Transverse colon (tissue), 4 donors: ENCODE measurements around the gene MIF4GD. TPM values are rescaled to one million over a fixed set of nuclear protein-coding genes. Genes with fewer than 3 reads are reported as not detected.
"Not testable (repeated sequence)": the region's sequence is repeated elsewhere in the genome, so short reads cannot be mapped to it uniquely, and the experiment has no call there.

Experiments used
- DNase-seq: peaks from one replicate; pipeline ENCODE4 v3.0.0-alpha.2; 2019
- H3K27ac ChIP-seq, 4 donors: fragments of 200-600 bp; sonication (generic); 2 replicates each; pipeline ENCODE4 v1.5.1; 2016 to 2018; ENCODE audit warnings: inconsistent platforms in 4 of 4
- H3K27me3 ChIP-seq: fragments of 200-600 bp; sonication (generic); 2 replicates; pipeline ENCODE4 v1.5.1; 2017; ENCODE audit warnings: inconsistent platforms
- H3K36me3 ChIP-seq, 4 donors: fragments of 200-600 bp; sonication (generic); 2 replicates each; pipeline ENCODE4 v1.5.1; 2017 to 2019; ENCODE audit warnings: inconsistent platforms in 4 of 4
- H3K4me1 ChIP-seq, 4 donors: fragments of 200-600 bp; sonication (generic); 2 replicates each; pipeline ENCODE4 v1.5.1; 2017 to 2020; ENCODE audit warnings: inconsistent platforms in 4 of 4
- H3K4me3 ChIP-seq, 4 donors: fragments of 200-600 bp; sonication (generic); 1 replicate in 1 of 4; 2 replicates in 3 of 4; pipeline versions ENCODE4 v1.5.1 to v1.6.1; 2017 to 2019; ENCODE audit warnings: inconsistent platforms in 4 of 4
- H3K9me3 ChIP-seq, 2 donors: fragments of 200-600 bp; sonication (generic); 2 replicates each; pipeline ENCODE4 v1.5.1; 2017 to 2019; ENCODE audit warnings: inconsistent platforms in 2 of 2
- CTCF ChIP-seq, 5 experiments: fragments of 200-600 bp in 3 of 5; fragments of 450-650 bp in 2 of 5; sonication (generic) in 3 of 5; IDR thresholded peaks; 1 replicate in 2 of 5; 2 replicates in 3 of 5; pipeline ENCODE4 v1.5.1; 2016 to 2017; ENCODE audit warnings: antibody characterized with exemption in 5 of 5, inconsistent platforms in 3 of 5, mild to moderate bottlenecking in 2 of 5, moderate library complexity in 1 of 5
- EP300 ChIP-seq: sonication (generic); formaldehyde crosslinking; IDR thresholded peaks from one replicate; pipeline ENCODE4 v1.6.1; 2017; ENCODE audit warnings: antibody characterized with exemption, low read depth
- POLR2A ChIP-seq: fragments of 450-650 bp; IDR thresholded peaks from one replicate; pipeline ENCODE4 v1.6.1; 2016; ENCODE audit warnings: antibody characterized with exemption, mild to moderate bottlenecking, moderate library complexity
- POLR2AphosphoS5 ChIP-seq, 3 donors: sonication (generic); formaldehyde crosslinking; IDR thresholded peaks; one replicate each; pipeline ENCODE4 v1.6.1; 2016; ENCODE audit warnings: antibody characterized with exemption in 3 of 3
- WGBS, 2 donors: methylation state at CpG; one replicate each; pipeline ENCODE4 v1.1.5; 2018; ENCODE audit warnings: low coverage in 1 of 2; 5-methylcytosine and 5-hydroxymethylcytosine counted together
- in situ Hi-C, 4 donors: fragments of 200-750 bp; cut with MboI; loops; one replicate each; pipeline versions ENCODE4 v1.15.0 to v1.15.1; 2017; ENCODE audit warnings: low sequenced_read_pairs in 3 of 4, low pct_ligation_motif_present in 1 of 4, low pct_unique_long_range_greater_than_20kb in 1 of 4
- intact Hi-C: fragments of 100-400 bp; cut with DNase I; formaldehyde crosslinking; loops from one replicate; pipeline ENCODE4 v1.15.1; 2023; ENCODE audit warnings: low total_unique reads
- total RNA-seq, 4 donors: library from RNA; depleted of rRNA; stranded (reverse); fragments of >200 nt; gene quantifications; one replicate each; pipeline ENCODE4 v1.1.0, GENCODE V29; 2016

Gene MIF4GD
- total RNA-seq, 4 donors from 2014 or later = 9.0 to 44.0 (median 28.6) TPM

- H3K27ac ChIP-seq = no peak overlapping the region
- intact Hi-C loops = no loop called here
- TF ChIP-seq EP300 (no peak), POLR2AphosphoS5 (IDR thresholded peaks at IDR 0.05) (no peak), POLR2A (no peak)
- H3K9me3 ChIP-seq = no peaks in the 10 kb centered on the region
- H3K4me3 ChIP-seq = no peak overlapping the region
- no peaks in the 10 kb centered on the region for H3K27me3 ChIP-seq
- H3K4me1 ChIP-seq = no peaks in the 10 kb centered on the region
- WGBS, 2 donors = 84% methylated on average over 4 to 9 of the region's 9 CpGs
- DNase-seq = no peak
- H3K36me3 ChIP-seq = no peaks in the 10 kb centered on the region
- in situ Hi-C loops = loop anchor here in 2 of 4 donors (25.0 kb wide), 1 partner anchor 111 kb away; the partner anchor contains the start of gene GRB2 (in 2 of the 2)
These were observed 30.0 kb upstream of the MIF4GD start for GRCh38 chr17:75301049-75301448.

GRCh38 chr17:75300280-75300679 lies 29.2 kb upstream of the MIF4GD start:
- intact Hi-C loops (no loop called here), in situ Hi-C loops (loop anchor here in 2 of 4 donors (25.0 kb wide), 1 partner anchor 112 kb away; the partner anchor contains the start of gene GRB2 (in 2 of the 2))
- Histone ChIP-seq H3K4me1 (peaks cover 0 to 4% (median 0%) of the 10 kb centered on the region in 4 donors), H3K27me3 (no peaks in the 10 kb centered on the region), H3K27ac (no peak overlapping the region), H3K9me3 (no peaks in the 10 kb centered on the region), H3K36me3 (no peaks in the 10 kb centered on the region), H3K4me3 (no peak overlapping the region)
- WGBS, 2 donors = 82 to 85% methylated on average over 7 of the region's 7 CpGs
- TF ChIP-seq POLR2AphosphoS5 (IDR thresholded peaks at IDR 0.05) = no peak
- TF ChIP-seq EP300 = no peak
- no peak for TF ChIP-seq POLR2A
- TF ChIP-seq CTCF (IDR thresholded peaks at IDR 0.05) = no peak
- DNase-seq = no peak

GRCh38 chr17:75295201-75296158 lies 24.4 kb upstream of the MIF4GD start:
- no peaks in the 10 kb centered on the region for H3K27me3 ChIP-seq

GRCh38 chr17:75292810-75293448 lies 21.9 kb upstream of the MIF4GD start:
- H3K36me3 ChIP-seq, DNase-seq, H3K27me3 ChIP-seq, H3K9me3 ChIP-seq, in situ Hi-C loops, H3K4me3 ChIP-seq, H3K27ac ChIP-seq: not testable (repeated sequence)
- peaks cover 4 to 19% (median 9%) of the 10 kb centered on the region in 4 donors for H3K4me1 ChIP-seq
- intact Hi-C loops = loop anchor here (5.0 kb wide), 1 partner anchor 399 kb away; no protein-coding TSS in a partner anchor
- WGBS, 2 donors = 57 to 82% methylated on average over 9 to 16 of the region's 16 CpGs

More at GRCh38 chr17:75295201-75296158, 24.4 kb upstream of the MIF4GD start:
- Histone ChIP-seq H3K4me1 (peaks cover 0 to 6% (median 0%) of the 10 kb centered on the region in 4 donors), H3K36me3 (no peaks in the 10 kb centered on the region), H3K27ac (peak overlapping the region; percentile 58 to 79 (median 66)), H3K4me3 (no peak overlapping the region), H3K9me3 (no peaks in the 10 kb centered on the region)
- 59 to 60% methylated on average over 4 to 8 of the region's 8 CpGs for WGBS, 2 donors
- DNase-seq = peak; percentile 38
- intact Hi-C loops (no loop called here), in situ Hi-C loops (no loop called here)
- TF ChIP-seq POLR2AphosphoS5 (IDR thresholded peaks at IDR 0.05) (peak in 2 of 3 donors; percentile 57 to 65), EP300 (no peak)

- Histone ChIP-seq H3K27ac (peak overlapping the region; percentile 94 to 98 (median 96)), H3K4me1 (peaks cover 4 to 15% (median 9%) of the 10 kb centered on the region in 4 donors), H3K27me3 (no peaks in the 10 kb centered on the region), H3K9me3 (no peaks in the 10 kb centered on the region), H3K4me3 (peak overlapping the region; percentile 56 to 74 (median 58)), H3K36me3 (no peaks in the 10 kb centered on the region)
- in situ Hi-C loops (no loop called here), intact Hi-C loops (loop anchor here (5.0 kb wide), 1 partner anchor 402 kb away; no protein-coding TSS in a partner anchor)
- peak; percentile 79 for DNase-seq
- 3% methylated on average over 26 of the region's 26 CpGs for WGBS, 2 donors
- TF ChIP-seq POLR2AphosphoS5 (IDR thresholded peaks at IDR 0.05) = no peak
- no peak for TF ChIP-seq POLR2A
- TF ChIP-seq CTCF (IDR thresholded peaks at IDR 0.05) = peak in 3 of 5 experiments; percentile 13 to 27 (median 21)
- no peak for TF ChIP-seq EP300
These were observed 18.9 kb upstream of the MIF4GD start for GRCh38 chr17:75289832-75290337.
